Measurements from ENCODE around the gene GSE1.

GSE1 gene

GRCh38 chr16:85667841-85668413, 54.8 kb downstream of the GSE1 start:
- H3K27me3 ChIP-seq: no peaks in the 10 kb centered on the region
- no peak for TF ChIP-seq CTCF (IDR thresholded peaks at IDR 0.05)
- no peak overlapping the region for H3K27ac ChIP-seq
- H3K4me3 ChIP-seq (ENCODE audit: low read depth in 1 of 2, low read length in 1 of 2): no peak overlapping the region
- peaks cover 96% of the 10 kb centered on the region for H3K36me3 ChIP-seq
- H3K9me3 ChIP-seq: no peaks in the 10 kb centered on the region
- no peaks in the 10 kb centered on the region for H3K4me1 ChIP-seq (ENCODE audit: control insufficient read depth in 1 of 2, insufficient read depth in 1 of 2, low read depth in 1 of 2, low read length in 1 of 2)

- H3K27ac ChIP-seq: no peak overlapping the region
- TF ChIP-seq CTCF (IDR thresholded peaks at IDR 0.05): no peak
- no peaks in the 10 kb centered on the region for H3K4me1 ChIP-seq (ENCODE audit: control insufficient read depth in 1 of 2, insufficient read depth in 1 of 2, low read depth in 1 of 2, low read length in 1 of 2)
- H3K9me3 ChIP-seq: no peaks in the 10 kb centered on the region
- H3K4me3 ChIP-seq (ENCODE audit: low read depth in 1 of 2, low read length in 1 of 2): no peak overlapping the region
- H3K27me3 ChIP-seq: no peaks in the 10 kb centered on the region
- H3K36me3 ChIP-seq: peaks cover 93% of the 10 kb centered on the region
Measured at GRCh38 chr16:85668676-85669424, 55.7 kb downstream of the GSE1 start.

- no peak for TF ChIP-seq CTCF (IDR thresholded peaks at IDR 0.05)
- Histone ChIP-seq H3K36me3 (peaks cover 93% of the 10 kb centered on the region), H3K27me3 (no peaks in the 10 kb centered on the region), H3K4me1 (ENCODE audit: control insufficient read depth in 1 of 2, insufficient read depth in 1 of 2, low read depth in 1 of 2, low read length in 1 of 2) (no peaks in the 10 kb centered on the region), H3K27ac (no peak overlapping the region), H3K9me3 (no peaks in the 10 kb centered on the region), H3K4me3 (ENCODE audit: low read depth in 1 of 2, low read length in 1 of 2) (no peak overlapping the region)
Measured at GRCh38 chr16:85670840-85671239, 57.7 kb downstream of the GSE1 start.

GRCh38 chr16:85673529-85674417, 60.7 kb downstream of the GSE1 start:
- Histone ChIP-seq H3K27me3 (no peaks in the 10 kb centered on the region), H3K36me3 (peaks cover 92% of the 10 kb centered on the region), H3K4me3 (ENCODE audit: low read depth in 1 of 2, low read length in 1 of 2) (no peak overlapping the region), H3K27ac (no peak overlapping the region), H3K4me1 (ENCODE audit: control insufficient read depth in 1 of 2, insufficient read depth in 1 of 2, low read depth in 1 of 2, low read length in 1 of 2) (no peaks in the 10 kb centered on the region), H3K9me3 (no peaks in the 10 kb centered on the region)
- no peak for TF ChIP-seq CTCF (IDR thresholded peaks at IDR 0.05)

- Histone ChIP-seq H3K4me3 (ENCODE audit: low read depth in 1 of 2, low read length in 1 of 2) (no peak overlapping the region), H3K27me3 (no peaks in the 10 kb centered on the region), H3K27ac (no peak overlapping the region), H3K9me3 (no peaks in the 10 kb centered on the region), H3K4me1 (ENCODE audit: control insufficient read depth in 1 of 2, insufficient read depth in 1 of 2, low read depth in 1 of 2, low read length in 1 of 2) (no peaks in the 10 kb centered on the region), H3K36me3 (peaks cover 88% of the 10 kb centered on the region)
- TF ChIP-seq CTCF (IDR thresholded peaks at IDR 0.05): no peak
Measured at GRCh38 chr16:85674418-85674755, 61.3 kb downstream of the GSE1 start.

Measured in neutrophil (primary cell).